Endothelial cell of umbilical vein (primary cell): ENCODE results near the gene CACNA1S. TPM values are rescaled to one million over a fixed set of nuclear protein-coding genes. Genes with fewer than 3 reads are reported as not detected.

ENCODE experiments used
- BruUV-seq: library from RNA; stranded (reverse); fragments of 400-500 nt; replicated peaks from 2 replicates; lab custom pipeline; 2021; lab: Mats Ljungman, UMichigan
- CTCF ChIA-PET: fragments of 300-600, 350-600 bp; sonication (Branson Sonifier 250); formaldehyde crosslinking; loops from one replicate; lab custom pipeline; 2021; ENCODE audit warnings: antibody characterized with exemption, inconsistent platforms; lab: Charles Lee
- POLR2A ChIA-PET: fragments of 300-600, 350-600 bp; sonication (Branson Sonifier 250); formaldehyde crosslinking; loops from one replicate; lab custom pipeline; 2021; ENCODE audit warnings: antibody characterized with exemption, inconsistent platforms; lab: Charles Lee
- DNase-seq: peaks from one replicate; pipeline ENCODE4 v3.0.0-alpha.2; 2011; ENCODE audit warnings: low read depth, low spot score
- FAIRE-seq: peaks from 2 replicates; lab custom pipeline; 2011; peaks lifted over from hg19 to GRCh38; lab: Jason Lieb, UNC
- H2AFZ ChIP-seq: 2 replicates; pipeline ENCODE4 v1.6.0; 2012; ENCODE audit warnings: low read depth, low read length, control low read depth, inconsistent platforms
- H3K27ac ChIP-seq: 2 replicates; pipeline ENCODE4 v1.5.1; 2011; ENCODE audit warnings: low read depth, mild to moderate bottlenecking, control low read depth, low read length, moderate library complexity; ENCODE audit not compliant: insufficient read depth
- H3K27me3 ChIP-seq, 2 experiments: 2 replicates each; pipeline versions ENCODE4 v1.6.0 to v1.6.1; 2011; ENCODE audit warnings: low read length in 2 of 2, mixed read lengths in 1 of 2; ENCODE audit not compliant: control insufficient read depth in 2 of 2, insufficient read depth in 2 of 2
- H3K36me3 ChIP-seq, 2 experiments: 2 replicates in 1 of 2; 3 replicates in 1 of 2; pipeline ENCODE4 v1.5.1; 2011; ENCODE audit warnings: low read length in 2 of 2, mild to moderate bottlenecking in 1 of 2, moderate library complexity in 1 of 2; ENCODE audit not compliant: control insufficient read depth in 2 of 2, insufficient read depth in 2 of 2; ENCODE audit errors: extremely low read depth in 1 of 2
- H3K4me1 ChIP-seq: 3 replicates; pipeline ENCODE4 v1.5.1; 2011; ENCODE audit warnings: mild to moderate bottlenecking, low read length; ENCODE audit not compliant: control insufficient read depth, insufficient read depth; ENCODE audit errors: extremely low read depth
- H3K4me2 ChIP-seq: 2 replicates; pipeline ENCODE4 v1.6.1; 2011; ENCODE audit warnings: low read length, control low read depth, mixed read lengths; ENCODE audit not compliant: insufficient read depth
- H3K4me3 ChIP-seq, 3 experiments: fragments of 200-600 bp in 1 of 3; sonication (generic), shearing (Covaris generic) in 1 of 3; replicated peaks in 1 of 3; 2 replicates each; pipeline ENCODE4 v1.5.1; 2011 to 2016; ENCODE audit warnings: control low read depth in 3 of 3, low read length in 3 of 3, mild to moderate bottlenecking in 2 of 3, inconsistent platforms in 1 of 3, low read depth in 1 of 3, moderate library complexity in 1 of 3; ENCODE audit not compliant: insufficient read depth in 1 of 3
- H3K79me2 ChIP-seq: 2 replicates; pipeline ENCODE4 v1.6.0; 2012; ENCODE audit warnings: low read length, inconsistent platforms; ENCODE audit not compliant: control insufficient read depth, insufficient read depth
- H3K9ac ChIP-seq: replicated peaks from 2 replicates; pipeline ENCODE3; 2011; ENCODE audit warnings: low read length, control low read depth; ENCODE audit not compliant: insufficient read depth; ENCODE audit errors: extremely low read depth
- H3K9me1 ChIP-seq: replicated peaks from 3 replicates; pipeline ENCODE4 v1.6.0; 2011; ENCODE audit warnings: mild to moderate bottlenecking, low read length; ENCODE audit not compliant: control insufficient read depth, insufficient read depth; ENCODE audit errors: extremely low read depth
- H3K9me3 ChIP-seq: replicated peaks from 2 replicates; pipeline ENCODE4 v1.5.1; 2012; ENCODE audit warnings: low read length, inconsistent platforms; ENCODE audit not compliant: control insufficient read depth, insufficient read depth
- H4K20me1 ChIP-seq: replicated peaks from 2 replicates; pipeline ENCODE3; 2011; ENCODE audit warnings: mild to moderate bottlenecking, low read length; ENCODE audit not compliant: control insufficient read depth, insufficient read depth; ENCODE audit errors: extremely low read depth
- EZH2 ChIP-seq: IDR thresholded peaks from 2 replicates; pipeline ENCODE4 v1.6.1; 2012; ENCODE audit warnings: borderline replicate concordance, low read depth, mild to moderate bottlenecking, moderate library complexity, low read length, inconsistent platforms; ENCODE audit not compliant: severe bottlenecking
- FOS ChIP-seq: IDR thresholded peaks from 2 replicates; pipeline ENCODE4 v1.6.1; 2011; ENCODE audit warnings: mild to moderate bottlenecking, low read length, moderate library complexity, borderline replicate concordance; ENCODE audit not compliant: insufficient read depth
- GATA2 ChIP-seq: IDR thresholded peaks from 2 replicates; pipeline ENCODE4 v1.7.0; 2011; ENCODE audit warnings: low read depth, mild to moderate bottlenecking, moderate library complexity, mixed read lengths, low read length; ENCODE audit not compliant: insufficient read length, insufficient read depth
- JUN ChIP-seq: IDR thresholded peaks from 2 replicates; pipeline ENCODE4 v1.6.1; 2011; ENCODE audit warnings: borderline replicate concordance, low read depth; ENCODE audit not compliant: insufficient read length, insufficient read depth
- MYC ChIP-seq: IDR thresholded peaks from one replicate; pipeline ENCODE4 v1.6.1; 2011; ENCODE audit warnings: mild to moderate bottlenecking, low read depth, low read length
- POLR2AphosphoS5 ChIP-seq: IDR thresholded peaks from 2 replicates; pipeline ENCODE4 v1.6.1; 2012; ENCODE audit warnings: low read depth, mild to moderate bottlenecking, control low read depth, low read length, moderate library complexity; ENCODE audit not compliant: insufficient read depth
- dilution Hi-C: fragments of 300-500 bp; cut with MboI; formaldehyde crosslinking; loops from one replicate; pipeline ENCODE4 v1.15.0; 2019; ENCODE audit warnings: low sequenced_read_pairs; ENCODE audit not compliant: extremely low pct_ligation_motif_present
- intact Hi-C: fragments of 100-400 bp; cut with micrococcal nuclease; formaldehyde crosslinking; loops from one replicate; pipeline ENCODE4 v1.10.0; 2022
- polyA plus RNA-seq, 4 experiments: library from polyadenylated mRNA; depleted of rRNA in 3 of 4; stranded (reverse) in 3 of 4; unstranded in 1 of 4; fragments of >200 nt; gene quantifications; 2 replicates each; pipeline versions ENCODE4 v1.2.1 to v1.2.3, GENCODE V29; 2011 to 2012; ENCODE audit warnings: missing spikeins in 1 of 4
- total RNA-seq: library from RNA; stranded (reverse); gene quantifications from 2 replicates; pipeline ENCODE4 v1.2.3, GENCODE V29; 2021
- TF ChIP-seq, protein P1 (sequence below): IDR thresholded peaks from 2 replicates; pipeline ENCODE4 v1.6.1; 2011; ENCODE audit not compliant: insufficient read depth, insufficient read length

CACNA1S gene
- total and polyA plus RNA-seq, 2 donors (not counting 3 experiments of a cell fraction or from before 2014, with no cell fraction given): not detected

DNA sequence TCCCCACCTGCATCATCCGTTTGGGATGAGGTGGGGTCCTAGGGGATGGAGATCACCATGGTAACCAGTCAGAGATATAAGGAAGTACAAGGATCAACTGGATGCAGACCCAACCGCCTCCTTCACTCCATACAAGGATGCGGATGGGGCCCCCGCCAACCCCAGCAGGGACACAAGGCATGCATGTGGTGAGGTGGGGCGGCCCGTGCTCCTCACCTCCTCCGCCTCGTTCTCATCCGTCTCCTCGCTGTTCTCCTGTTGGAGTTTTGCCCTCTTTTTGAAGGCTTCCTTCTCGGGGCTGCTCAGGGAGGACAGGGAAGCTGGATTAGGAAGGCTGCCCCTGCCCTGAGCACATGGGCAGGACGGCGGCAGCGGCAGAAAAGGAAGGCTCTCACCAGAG lies 112.6 kb downstream of the CACNA1S start:
- H3K9me1 ChIP-seq: no peaks in the 10 kb centered on the region
- dilution Hi-C loops (no loop called here), intact Hi-C loops (no loop called here)
- no peak for TF ChIP-seq EZH2
- no peak for TF ChIP-seq MYC
- H3K4me2 ChIP-seq: no peak overlapping the region
- H3K79me2 ChIP-seq: no peaks in the 10 kb centered on the region
- H3K9ac ChIP-seq: no peak overlapping the region
- no peak for FAIRE-seq
- ChIA-PET CTCF (interaction anchor here (1.3 to 1.5 kb wide), 2 partner anchors 22 to 28 kb away, joined by 3 to 5 read pairs; no protein-coding TSS in a partner anchor), POLR2A (no interaction called here)
- no peaks in the 10 kb centered on the region for H3K4me1 ChIP-seq
- H3K4me3 ChIP-seq: no peak overlapping the region
- no peaks in the 10 kb centered on the region for H3K36me3 ChIP-seq
- H4K20me1 ChIP-seq: no peaks in the 10 kb centered on the region
- no TSS peak for BruUV-seq
- no peak overlapping the region for H2AFZ ChIP-seq
- H3K27me3 ChIP-seq: no peaks in the 10 kb centered on the region
- no peak overlapping the region for H3K27ac ChIP-seq
- no peaks in the 10 kb centered on the region for H3K9me3 ChIP-seq
- no peak for DNase-seq

DNA sequence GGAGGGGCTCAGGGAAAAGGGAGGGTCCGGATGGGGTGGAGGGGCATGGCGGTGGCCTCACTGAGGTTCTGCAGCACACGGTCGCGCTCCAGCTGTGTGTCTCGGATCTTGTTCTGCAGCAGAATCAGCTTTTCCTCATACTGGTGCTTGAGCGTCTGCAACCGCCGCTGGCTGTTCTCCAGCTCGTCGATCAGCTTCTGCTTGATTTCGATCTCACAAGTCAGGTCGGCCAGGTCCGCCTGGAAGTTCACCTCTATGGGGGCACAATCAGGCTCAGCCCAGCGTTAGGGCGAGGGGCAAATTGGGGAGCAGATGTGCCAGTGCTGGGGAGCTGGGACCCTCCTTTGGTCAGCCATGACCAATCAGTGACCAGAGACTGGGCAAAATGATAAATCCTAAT lies 113.9 kb downstream of the CACNA1S start:
- BruUV-seq: no TSS peak
- no peak overlapping the region for H3K4me2 ChIP-seq
- no peaks in the 10 kb centered on the region for H4K20me1 ChIP-seq
- no peak overlapping the region for H3K4me3 ChIP-seq
- TF ChIP-seq POLR2AphosphoS5: no peak
- TF ChIP-seq JUN: no peak
- TF ChIP-seq, protein P1, sequence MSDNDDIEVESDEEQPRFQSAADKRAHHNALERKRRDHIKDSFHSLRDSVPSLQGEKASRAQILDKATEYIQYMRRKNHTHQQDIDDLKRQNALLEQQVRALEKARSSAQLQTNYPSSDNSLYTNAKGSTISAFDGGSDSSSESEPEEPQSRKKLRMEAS: no peak
- TF ChIP-seq GATA2: no peak
- no peak for TF ChIP-seq FOS
- CTCF ChIA-PET: interaction anchor here (1.2 to 1.6 kb wide), 2 partner anchors 17 to 27 kb away, joined by 5 to 6 read pairs; no protein-coding TSS in a partner anchor
- no peak overlapping the region for H3K9ac ChIP-seq
- intact Hi-C loops: no loop called here
- H3K4me1 ChIP-seq: no peaks in the 10 kb centered on the region
- POLR2A ChIA-PET: no interaction called here
- H3K9me1 ChIP-seq: no peaks in the 10 kb centered on the region
- dilution Hi-C loops: no loop called here
- no peaks in the 10 kb centered on the region for H3K9me3 ChIP-seq
- FAIRE-seq (no peak), DNase-seq (no peak)
- H3K79me2 ChIP-seq: no peaks in the 10 kb centered on the region
- H2AFZ ChIP-seq: no peak overlapping the region
- no peak overlapping the region for H3K27ac ChIP-seq
- H3K27me3 ChIP-seq: no peaks in the 10 kb centered on the region
- no peaks in the 10 kb centered on the region for H3K36me3 ChIP-seq
